Esophagus muscularis mucosa (tissue), 4 donors: ENCODE data around the gene NAPB.

ENCODE experiments used
- CTCF ChIP-seq, 3 experiments: fragments of 200-600 bp in 2 of 3; fragments of 450-650 bp in 1 of 3; sonication (generic) in 2 of 3; IDR thresholded peaks; one replicate each; pipeline ENCODE4 v1.5.1; 2017 to 2019; ENCODE audit warnings: antibody characterized with exemption in 3 of 3, mild to moderate bottlenecking in 2 of 3, moderate library complexity in 1 of 3
- EP300 ChIP-seq: sonication (generic); formaldehyde crosslinking; IDR thresholded peaks from one replicate; pipeline ENCODE4 v1.6.1; 2017; ENCODE audit warnings: antibody characterized with exemption
- POLR2A ChIP-seq: fragments of 450-650 bp; IDR thresholded peaks from one replicate; pipeline ENCODE4 v1.6.1; 2017; ENCODE audit warnings: antibody characterized with exemption, moderate library complexity, mild to moderate bottlenecking, low read depth

DNA sequence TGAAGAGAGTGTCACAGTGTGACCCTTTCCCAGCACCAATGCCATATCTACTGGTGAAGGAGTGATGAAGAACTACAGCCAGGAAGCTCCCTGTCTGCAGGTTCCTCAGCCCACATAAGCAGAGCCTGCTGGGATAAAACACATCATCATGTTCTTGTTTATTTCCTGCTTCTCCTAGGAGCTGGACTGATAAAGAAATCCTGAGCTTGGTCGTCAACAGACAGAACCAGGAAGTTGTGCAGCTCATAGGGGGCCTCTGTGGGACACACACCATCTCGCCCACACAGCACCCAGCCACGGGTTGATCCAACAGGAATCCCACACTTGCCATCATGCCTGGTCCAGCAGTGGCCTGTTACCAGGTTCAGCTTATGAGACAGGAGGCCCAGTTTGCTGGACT, 15.4 kb upstream of the NAPB start:
- no peak for TF ChIP-seq CTCF (IDR thresholded peaks at IDR 0.05)
- TF ChIP-seq POLR2A = no peak
- no peak for TF ChIP-seq EP300
